SK-N-MC (cell line): ENCODE data around the gene C10orf88.

Experiments used
- EZH2 ChIP-seq: fragments of 200-600 bp; sonication (generic); IDR thresholded peaks from one replicate; pipeline ENCODE4 v1.6.1; 2017; ENCODE audit warnings: antibody characterized with exemption
- POLR2AphosphoS5 ChIP-seq: IDR thresholded peaks from 2 replicates; pipeline ENCODE4 v1.6.1; 2012; ENCODE audit warnings: mild to moderate bottlenecking, low read depth, low read length, borderline replicate concordance

- TF ChIP-seq POLR2AphosphoS5 (no peak), EZH2 (no peak)
Measured at GRCh38 chr10:122931088-122931906, 22.7 kb downstream of the C10orf88 start.
